CD14-positive monocyte (primary cell): Measurements from ENCODE around the gene PPRC1. TPM values are rescaled to one million over a fixed set of nuclear protein-coding genes. Genes with fewer than 3 reads are reported as not detected.

Experiments
- DNase-seq, 3 donors: peaks; one replicate each; pipeline ENCODE4 v3.0.0-alpha.2; 2011 to 2022
- H2AFZ ChIP-seq: 2 replicates; pipeline ENCODE4 v1.6.0; 2012; ENCODE audit warnings: mild to moderate bottlenecking, low read depth, low read length, inconsistent platforms; ENCODE audit not compliant: insufficient read depth, poor library complexity, severe bottlenecking
- H3K27ac ChIP-seq, 2 donors: 1 replicate in 1 of 2; 2 replicates in 1 of 2; pipeline ENCODE4 v1.5.1; 2012 to 2013; ENCODE audit warnings: low read length in 2 of 2, control low read depth in 1 of 2, inconsistent platforms in 1 of 2, low read depth in 1 of 2, mild to moderate bottlenecking in 1 of 2
- H3K27me3 ChIP-seq, 2 donors: one replicate each; pipeline versions ENCODE4 v1.6.0 to v1.6.1; 2011 to 2013; ENCODE audit warnings: low read length in 2 of 2; ENCODE audit not compliant: control insufficient read depth in 2 of 2, insufficient read depth in 2 of 2
- H3K36me3 ChIP-seq, 2 donors: replicated peaks in 1 of 2; 1 replicate in 1 of 2; 2 replicates in 1 of 2; pipeline versions ENCODE4 v1.5.1 to v1.6.1; 2012 to 2013; ENCODE audit warnings: low read length in 2 of 2, control low read depth in 1 of 2, inconsistent platforms in 1 of 2, mild to moderate bottlenecking in 1 of 2; ENCODE audit not compliant: insufficient read depth in 2 of 2, control insufficient read depth in 1 of 2
- H3K4me1 ChIP-seq, 2 donors: 1 replicate in 1 of 2; 2 replicates in 1 of 2; pipeline versions ENCODE4 v1.5.1 to v1.6.1; 2012 to 2013; ENCODE audit warnings: low read length in 2 of 2, control low read depth in 1 of 2, inconsistent platforms in 1 of 2, mild to moderate bottlenecking in 1 of 2, moderate library complexity in 1 of 2; ENCODE audit not compliant: insufficient read depth in 2 of 2, control insufficient read depth in 1 of 2
- H3K4me2 ChIP-seq: replicated peaks from 2 replicates; pipeline ENCODE3; 2012; ENCODE audit warnings: low read length, moderate library complexity, mild to moderate bottlenecking; ENCODE audit not compliant: poor library complexity, severe bottlenecking; ENCODE audit errors: extremely low read depth
- H3K4me3 ChIP-seq, 3 experiments: fragments of 200-600 bp in 1 of 3; sonication (generic) in 1 of 3; replicated peaks in 1 of 3; 1 replicate in 2 of 3; 2 replicates in 1 of 3; pipeline ENCODE4 v1.5.1; 2011 to 2013; ENCODE audit warnings: low read length in 3 of 3, mild to moderate bottlenecking in 3 of 3, control low read depth in 2 of 3, low read depth in 2 of 3, inconsistent platforms in 1 of 3, moderate library complexity in 1 of 3
- H3K79me2 ChIP-seq: 2 replicates; pipeline ENCODE4 v1.6.0; 2012; ENCODE audit warnings: mild to moderate bottlenecking, control low read depth, inconsistent platforms, low read length, moderate library complexity; ENCODE audit not compliant: insufficient read depth
- H3K9ac ChIP-seq: 2 replicates; pipeline ENCODE4 v1.6.0; 2017; ENCODE audit warnings: low read length, mild to moderate bottlenecking; ENCODE audit not compliant: insufficient read depth, poor library complexity, severe bottlenecking
- H3K9me3 ChIP-seq, 2 donors: replicated peaks in 1 of 2; 1 replicate in 1 of 2; 2 replicates in 1 of 2; pipeline versions ENCODE4 v1.5.1 to v1.6.1; 2012 to 2013; ENCODE audit warnings: low read length in 2 of 2, control low read depth in 1 of 2; ENCODE audit not compliant: control insufficient read depth in 1 of 2, insufficient read depth in 1 of 2
- H4K20me1 ChIP-seq: 2 replicates; pipeline ENCODE4 v1.6.0; 2012; ENCODE audit warnings: mild to moderate bottlenecking, low read length, control low read depth, moderate library complexity; ENCODE audit not compliant: insufficient read depth
- H3K27ac Mint-ChIP-seq, 7 donors: one replicate each; pipeline ENCODE4 v1.8.0; 2020; ENCODE audit warnings: mild to moderate bottlenecking in 7 of 7, mixed read lengths in 7 of 7, moderate library complexity in 6 of 7, inconsistent platforms in 2 of 7
- H3K27me3 Mint-ChIP-seq, 3 donors: one replicate each; pipeline ENCODE4 v1.8.0; 2021 to 2022; ENCODE audit warnings: low read depth in 3 of 3, mild to moderate bottlenecking in 3 of 3, mixed read lengths in 3 of 3, moderate library complexity in 3 of 3, inconsistent platforms in 1 of 3
- H3K36me3 Mint-ChIP-seq, 2 donors: one replicate each; pipeline ENCODE4 v1.8.0; 2020; ENCODE audit warnings: mixed read lengths in 2 of 2, inconsistent platforms in 1 of 2, mild to moderate bottlenecking in 1 of 2
- H3K4me1 Mint-ChIP-seq: one replicate; pipeline ENCODE4 v1.8.0; 2020; ENCODE audit warnings: mild to moderate bottlenecking, mixed read lengths
- H3K4me3 Mint-ChIP-seq, 2 donors: one replicate each; pipeline ENCODE4 v1.8.0; 2020; ENCODE audit warnings: mild to moderate bottlenecking in 2 of 2, mixed read lengths in 2 of 2, moderate library complexity in 1 of 2
- H3K9me3 Mint-ChIP-seq, 7 donors: one replicate each; pipeline ENCODE4 v1.8.0; 2020 to 2022; ENCODE audit warnings: mixed read lengths in 7 of 7, mild to moderate bottlenecking in 6 of 7, moderate library complexity in 6 of 7, inconsistent platforms in 2 of 7
- WGBS: methylation state at CpG from one replicate; pipeline ENCODE4 v1.1.5; 2013; ENCODE audit warnings: missing lambda C conversion rate; ENCODE audit not compliant: insufficient coverage; 5-methylcytosine and 5-hydroxymethylcytosine counted together
- intact Hi-C, 2 donors: fragments of 100-400 bp; cut with micrococcal nuclease; formaldehyde crosslinking; loops; one replicate each; pipeline versions ENCODE4 v1.15.0 to v1.15.1; 2023
- polyA plus RNA-seq, 3 donors: library from polyadenylated mRNA; depleted of rRNA in 1 of 3; unstranded in 2 of 3; stranded (reverse) in 1 of 3; fragments of 300-500 nt in 2 of 3; fragments of >200 nt in 1 of 3; fragmentation: Illumina TruSeq in 2 of 3; gene quantifications; 1 replicate in 2 of 3; 2 replicates in 1 of 3; pipeline ENCODE4 v1.2.3, GENCODE V29; 2012 to 2021
- TF ChIP-seq, protein P1 (sequence below): fragments of 200-600 bp; IDR thresholded peaks from one replicate; pipeline ENCODE4 v1.8.0; 2022; ENCODE audit warnings: antibody characterized with exemption, mild to moderate bottlenecking

PPRC1 gene
- polyA plus RNA-seq, 3 donors = 1.1 to 15.6 (median 2.5) TPM

DNA sequence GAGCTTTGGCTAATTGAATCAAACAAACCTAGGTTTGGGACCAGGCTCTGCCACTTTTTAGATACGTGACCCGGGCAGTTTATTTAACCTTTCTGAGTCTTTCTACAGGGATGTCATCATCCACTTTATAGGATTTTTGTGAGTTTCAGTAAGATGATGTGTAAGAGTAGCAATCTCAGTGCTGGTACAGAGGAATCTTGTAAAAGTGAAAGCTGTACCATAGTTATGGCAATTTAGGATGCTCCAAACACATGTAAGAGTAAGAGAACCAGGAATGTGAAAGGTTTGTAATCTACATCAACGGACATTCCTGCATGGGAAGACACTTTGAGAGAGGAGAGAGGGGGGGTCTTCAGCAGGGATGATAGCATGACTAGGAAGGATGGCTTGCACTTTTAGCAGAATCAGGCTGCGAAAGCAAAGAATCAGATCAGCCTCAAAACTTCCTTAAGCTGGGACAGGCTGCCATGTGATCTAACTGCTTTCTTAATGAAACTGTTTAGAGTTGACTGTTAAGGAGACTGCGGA lies 20.3 kb downstream of the PPRC1 start:
- Histone ChIP-seq H3K4me1 (peaks cover 13 to 19% of the 10 kb centered on the region in 2 donors), H4K20me1 (peaks cover 23% of the 10 kb centered on the region), H3K27ac (peak overlapping the region in 1 of 2 donors; percentile 92), H3K27me3 (no peaks in the 10 kb centered on the region), H3K9ac (peak overlapping the region; percentile 85), H3K4me3 (peak overlapping the region; percentile 73 to 93 (median 75)), H3K79me2 (peaks cover 50% of the 10 kb centered on the region), H3K4me2 (peak overlapping the region; percentile 90), H3K36me3 (peaks cover 45 to 63% of the 10 kb centered on the region in 2 donors), H2AFZ (peak overlapping the region; percentile 89), H3K9me3 (no peaks in the 10 kb centered on the region)
- Mint-ChIP-seq H3K9me3 (no peaks in the 10 kb centered on the region), H3K27me3 (peaks cover 0 to 6% (median 0%) of the 10 kb centered on the region in 3 donors), H3K27ac (peak overlapping the region; percentile 42 to 96 (median 94)), H3K36me3 (peaks cover 47 to 61% of the 10 kb centered on the region in 2 donors), H3K4me3 (peak overlapping the region; percentile 87 to 95), H3K4me1 (peaks cover 18% of the 10 kb centered on the region)
- no peak for DNase-seq
- intact Hi-C loops = loop anchor here (2.0 to 5.0 kb wide), 2 partner anchors 20 to 321 kb away; partner anchors contain the start of gene PPRC1 (in 1 of the 2)
- TF ChIP-seq, protein P1, sequence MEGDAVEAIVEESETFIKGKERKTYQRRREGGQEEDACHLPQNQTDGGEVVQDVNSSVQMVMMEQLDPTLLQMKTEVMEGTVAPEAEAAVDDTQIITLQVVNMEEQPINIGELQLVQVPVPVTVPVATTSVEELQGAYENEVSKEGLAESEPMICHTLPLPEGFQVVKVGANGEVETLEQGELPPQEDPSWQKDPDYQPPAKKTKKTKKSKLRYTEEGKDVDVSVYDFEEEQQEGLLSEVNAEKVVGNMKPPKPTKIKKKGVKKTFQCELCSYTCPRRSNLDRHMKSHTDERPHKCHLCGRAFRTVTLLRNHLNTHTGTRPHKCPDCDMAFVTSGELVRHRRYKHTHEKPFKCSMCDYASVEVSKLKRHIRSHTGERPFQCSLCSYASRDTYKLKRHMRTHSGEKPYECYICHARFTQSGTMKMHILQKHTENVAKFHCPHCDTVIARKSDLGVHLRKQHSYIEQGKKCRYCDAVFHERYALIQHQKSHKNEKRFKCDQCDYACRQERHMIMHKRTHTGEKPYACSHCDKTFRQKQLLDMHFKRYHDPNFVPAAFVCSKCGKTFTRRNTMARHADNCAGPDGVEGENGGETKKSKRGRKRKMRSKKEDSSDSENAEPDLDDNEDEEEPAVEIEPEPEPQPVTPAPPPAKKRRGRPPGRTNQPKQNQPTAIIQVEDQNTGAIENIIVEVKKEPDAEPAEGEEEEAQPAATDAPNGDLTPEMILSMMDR = no peak
- 49% methylated on average over 2 of the region's 5 CpGs for WGBS

DNA sequence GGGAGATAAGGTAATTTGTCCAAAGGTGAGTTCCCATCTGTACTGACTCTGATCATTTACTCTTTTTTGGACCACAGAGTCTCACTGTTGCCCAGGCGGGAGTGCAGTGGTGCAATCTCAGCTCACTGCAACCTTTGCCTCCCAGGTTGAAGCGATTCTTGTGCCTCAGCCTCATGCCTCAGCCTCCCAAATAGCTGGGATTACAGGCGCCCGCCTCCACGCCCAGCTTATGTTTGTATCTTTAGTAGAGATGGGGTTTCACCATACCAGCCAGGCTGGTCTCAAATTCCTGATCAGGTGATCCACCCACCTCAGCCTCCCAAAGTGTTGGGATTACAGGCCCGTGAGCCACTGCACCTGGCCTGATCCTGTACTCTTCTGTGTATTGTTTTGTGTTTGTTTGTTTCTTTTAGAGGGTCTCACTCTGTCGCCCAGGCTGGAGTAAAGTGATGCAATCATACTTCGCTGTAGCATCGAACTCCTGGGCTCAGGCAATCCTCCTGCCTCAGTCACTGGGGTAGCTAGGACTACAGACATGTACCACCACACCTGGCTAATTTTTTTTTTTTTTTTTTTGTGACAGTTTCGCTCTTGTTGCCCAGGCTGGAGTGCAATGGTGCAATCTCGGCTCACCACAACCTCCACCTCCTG lies 21.8 kb downstream of the PPRC1 start:
- H3K27ac Mint-ChIP-seq = peak overlapping the region in 4 of 7 donors; percentile 33 to 70 (median 50)
- intact Hi-C loops = loop anchor here in 1 of 2 donors (5.0 kb wide), 1 partner anchor 322 kb away; no protein-coding TSS in a partner anchor
- no peaks in the 10 kb centered on the region for H3K27me3 ChIP-seq
- no peaks in the 10 kb centered on the region for H3K9me3 Mint-ChIP-seq
- peaks cover 50% of the 10 kb centered on the region for H3K79me2 ChIP-seq
- H3K4me2 ChIP-seq = no peak overlapping the region
- peaks cover 18% of the 10 kb centered on the region for H3K4me1 Mint-ChIP-seq
- H3K27me3 Mint-ChIP-seq = peaks cover 0 to 7% (median 2%) of the 10 kb centered on the region in 3 donors
- peaks cover 13 to 19% of the 10 kb centered on the region in 2 donors for H3K4me1 ChIP-seq
- no peak overlapping the region for H2AFZ ChIP-seq
- H4K20me1 ChIP-seq = peaks cover 23% of the 10 kb centered on the region
- DNase-seq = no peak
- TF ChIP-seq, protein P1 = no peak
- WGBS = no CpG with 5 or more reads among the region's 11 CpGs
- no peaks in the 10 kb centered on the region for H3K9me3 ChIP-seq
- peaks cover 45 to 63% of the 10 kb centered on the region in 2 donors for H3K36me3 ChIP-seq
- H3K36me3 Mint-ChIP-seq = peaks cover 47 to 61% of the 10 kb centered on the region in 2 donors
- H3K9ac ChIP-seq = no peak overlapping the region
- no peak overlapping the region for H3K4me3 Mint-ChIP-seq
- no peak overlapping the region for H3K27ac ChIP-seq
- H3K4me3 ChIP-seq = no peak overlapping the region
